Measurements from ENCODE around the gene USP34. TPM values are rescaled to one million over a fixed set of nuclear protein-coding genes. Genes with fewer than 3 reads are reported as not detected.

USP34 gene
- total and polyA plus RNA-seq, 2 of the 8 experiments (the other 6 are each of a cell fraction or from before 2014, with no cell fraction given), result 56.7 to 91.7 TPM

DNA sequence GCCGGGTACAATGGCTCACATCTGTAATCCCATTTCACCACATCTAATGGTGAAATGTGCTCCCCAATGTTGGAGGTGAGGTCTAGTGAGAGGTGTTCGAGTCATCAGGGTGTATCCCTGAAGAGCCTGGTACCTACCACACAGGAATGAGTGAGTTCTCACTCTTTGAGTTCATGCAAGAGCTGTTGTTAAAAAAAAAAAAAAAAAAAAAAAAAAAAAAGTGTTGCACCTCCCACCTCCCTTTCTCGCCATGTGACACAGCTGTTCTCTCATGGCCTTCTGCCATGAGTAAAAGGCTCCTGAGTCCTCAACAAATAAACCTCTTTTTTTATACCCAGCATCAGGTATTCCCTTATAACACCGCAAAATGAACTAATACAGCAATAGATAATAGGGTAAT lies 202.6 kb downstream of the USP34 start:
- Histone ChIP-seq H4K8ac (ENCODE audit: extremely low read depth, insufficient read depth, low read length) (no peak overlapping the region), H2AFZ (ENCODE audit: low read length) (no peak overlapping the region), H2BK20ac (ENCODE audit: low read length) (no peak overlapping the region), H3K4me3 (ENCODE audit: extremely low read depth in 1 of 4, insufficient read depth in 2 of 4, low read depth in 3 of 4, low read length in 4 of 4) (no peak overlapping the region), H3K4me1 (replicated peaks in 1 of 4; ENCODE audit: control insufficient read depth in 3 of 4, insufficient read depth in 4 of 4, low read length in 3 of 4) (no peaks in the 10 kb centered on the region), H3K23ac (ENCODE audit: insufficient read length) (no peak overlapping the region), H3K79me1 (ENCODE audit: low read depth, low read length) (no peaks in the 10 kb centered on the region), H3K27me3 (replicated peaks in 1 of 4; ENCODE audit: control insufficient read depth in 3 of 4, extremely low read depth in 1 of 4, insufficient read depth in 3 of 4, low read length in 3 of 4) (no peaks in the 10 kb centered on the region), H3K18ac (ENCODE audit: extremely low read depth, low read length) (no peak overlapping the region), H3K4ac (replicated peaks; ENCODE audit: insufficient read length, low read depth, low read length) (no peak overlapping the region), H3K79me2 (ENCODE audit: control insufficient read depth in 1 of 2, insufficient read depth in 2 of 2, low read length in 2 of 2) (no peaks in the 10 kb centered on the region), H2AK5ac (ENCODE audit: low read depth, low read length) (no peak overlapping the region), H3K36me3 (ENCODE audit: control insufficient read depth in 2 of 4, insufficient read depth in 4 of 4, low read length in 3 of 4) (peaks cover 4 to 21% (median 6%) of the 10 kb centered on the region in 4 experiments; a peak in 5 of 8 replicates), H3K14ac (ENCODE audit: insufficient read length) (no peak overlapping the region), H4K20me1 (replicated peaks in 1 of 2; ENCODE audit: control insufficient read depth in 1 of 2, insufficient read depth in 2 of 2, low read length in 2 of 2) (no peaks in the 10 kb centered on the region), H3K4me2 (ENCODE audit: insufficient read depth in 1 of 2, low read depth in 2 of 2, low read length in 2 of 2) (no peak overlapping the region), H2BK12ac (ENCODE audit: low read depth, low read length) (no peak overlapping the region), H2BK15ac (ENCODE audit: low read length) (no peak overlapping the region), H3K56ac (replicated peaks; ENCODE audit: insufficient read length, low read depth, low read length) (no peak overlapping the region), H2BK5ac (ENCODE audit: low read depth, low read length) (no peak overlapping the region), H2BK120ac (replicated peaks; ENCODE audit: low read depth, low read length) (no peak overlapping the region), H3K9me3 (ENCODE audit: insufficient read depth in 2 of 2, low read depth in 1 of 2, low read length in 1 of 2) (no peaks in the 10 kb centered on the region), H3K23me2 (ENCODE audit: low read depth, low read length) (no peaks in the 10 kb centered on the region; the same call in 1 of the 2 replicates), H4K91ac (replicated peaks; ENCODE audit: insufficient read length, low read length) (no peak overlapping the region), H3K27ac (ENCODE audit: low read depth, low read length) (no peak overlapping the region), H4K5ac (ENCODE audit: insufficient read length, low read depth, low read length) (no peak overlapping the region), H3K9ac (replicated peaks in 1 of 4; ENCODE audit: extremely low read depth in 1 of 4, low read depth in 3 of 4, low read length in 3 of 4) (no peak overlapping the region)
- DNase-seq (ENCODE audit: low read depth in 1 of 2, low spot score in 2 of 2) (no peak), FAIRE-seq (no peak)
- 87% methylated on average over 4 of the region's 4 CpGs; no CpG with 5 or more reads in 1 of the 2 experiments for WGBS, 2 experiments (ENCODE audit: extremely low coverage in 1 of 2, insufficient coverage in 1 of 2, insufficient read length in 1 of 2, insufficient replicate concordance in 2 of 2, low coverage in 1 of 2, low lambda C conversion rate in 2 of 2, missing lambda C conversion rate in 1 of 2)
- POLR2A ChIA-PET (ENCODE audit: partially characterized antibody), result no interaction called here
- CTCF ChIA-PET (ENCODE audit: partially characterized antibody), result interaction anchor here (0.6 kb wide), 1 partner anchor 69 kb away, joined by 3 read pairs; no protein-coding TSS in a partner anchor
- TF ChIP-seq EP300 (IDR thresholded peaks at IDR 0.05; ENCODE audit: borderline replicate concordance in 1 of 2, low read depth in 2 of 2, low read length in 2 of 2) (no peak), NRF1 (IDR thresholded peaks at IDR 0.05; ENCODE audit: low read depth, low read length) (no peak), YY1 (IDR thresholded peaks at IDR 0.05; ENCODE audit: low read depth, low read length) (no peak), MAFK (IDR thresholded peaks at IDR 0.05; ENCODE audit: low read depth, low read length) (no peak), SIX5 (IDR thresholded peaks at IDR 0.05; ENCODE audit: low read depth, low read length) (no peak), CEBPB (IDR thresholded peaks at IDR 0.05; ENCODE audit: low read depth, low read length) (no peak), SRF (IDR thresholded peaks at IDR 0.05; ENCODE audit: low read depth, low read length) (no peak), JUN (IDR thresholded peaks at IDR 0.05; ENCODE audit: low read depth, low read length) (no peak), POLR2A (IDR thresholded peaks at IDR 0.05; ENCODE audit: control extremely low read depth in 1 of 2, low read depth in 2 of 2, low read length in 2 of 2) (no peak), BACH1 (IDR thresholded peaks at IDR 0.05; ENCODE audit: low read length) (no peak), EZH2 (IDR thresholded peaks at IDR 0.05; ENCODE audit: low read depth, low read length, severe bottlenecking) (no peak), HDAC2 (IDR thresholded peaks at IDR 0.05; ENCODE audit: borderline replicate concordance in 1 of 2, low read depth in 2 of 2, low read length in 2 of 2) (no peak)
- TF ChIP-seq, protein P1, sequence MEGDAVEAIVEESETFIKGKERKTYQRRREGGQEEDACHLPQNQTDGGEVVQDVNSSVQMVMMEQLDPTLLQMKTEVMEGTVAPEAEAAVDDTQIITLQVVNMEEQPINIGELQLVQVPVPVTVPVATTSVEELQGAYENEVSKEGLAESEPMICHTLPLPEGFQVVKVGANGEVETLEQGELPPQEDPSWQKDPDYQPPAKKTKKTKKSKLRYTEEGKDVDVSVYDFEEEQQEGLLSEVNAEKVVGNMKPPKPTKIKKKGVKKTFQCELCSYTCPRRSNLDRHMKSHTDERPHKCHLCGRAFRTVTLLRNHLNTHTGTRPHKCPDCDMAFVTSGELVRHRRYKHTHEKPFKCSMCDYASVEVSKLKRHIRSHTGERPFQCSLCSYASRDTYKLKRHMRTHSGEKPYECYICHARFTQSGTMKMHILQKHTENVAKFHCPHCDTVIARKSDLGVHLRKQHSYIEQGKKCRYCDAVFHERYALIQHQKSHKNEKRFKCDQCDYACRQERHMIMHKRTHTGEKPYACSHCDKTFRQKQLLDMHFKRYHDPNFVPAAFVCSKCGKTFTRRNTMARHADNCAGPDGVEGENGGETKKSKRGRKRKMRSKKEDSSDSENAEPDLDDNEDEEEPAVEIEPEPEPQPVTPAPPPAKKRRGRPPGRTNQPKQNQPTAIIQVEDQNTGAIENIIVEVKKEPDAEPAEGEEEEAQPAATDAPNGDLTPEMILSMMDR (IDR thresholded peaks at IDR 0.05; ENCODE audit: control extremely low read depth in 1 of 3, insufficient read depth in 1 of 3, low read depth in 1 of 3, low read length in 3 of 3), result no peak

Measured in H1 (cell line).